WTC11 (cell line): ENCODE data around the gene METTL21A. TPM values are rescaled to one million over a fixed set of nuclear protein-coding genes. Genes with fewer than 3 reads are reported as not detected.

Source experiments
- ATAC-seq: fragments of 200-7000 bp; cut with Tn5 transposase; 2 replicates; pipeline ENCODE4 v1.10.0; 2021; ENCODE audit warnings: mild to moderate bottlenecking, moderate library complexity
- CTCF ChIA-PET: fragments of 300-600 bp; sonication (Branson Sonifier 250); formaldehyde crosslinking; loops from one replicate; lab custom pipeline; 2021; ENCODE audit warnings: antibody characterized with exemption; lab: Charles Lee
- POLR2A ChIA-PET: fragments of 350-600 bp; sonication (Branson Sonifier 250); formaldehyde crosslinking; loops from one replicate; lab custom pipeline; 2021; ENCODE audit warnings: antibody characterized with exemption; lab: Charles Lee
- DNase-seq: peaks from one replicate; pipeline ENCODE4 v3.0.0; 2021; ENCODE audit warnings: low spot score
- H3K27ac Mint-ChIP-seq: 2 replicates; pipeline ENCODE4 v1.8.0; 2021; ENCODE audit warnings: mixed read lengths
- H3K27me3 Mint-ChIP-seq: 2 replicates; pipeline ENCODE4 v1.8.0; 2021; ENCODE audit warnings: low read depth, mild to moderate bottlenecking, moderate library complexity, mixed read lengths
- H3K36me3 Mint-ChIP-seq: 2 replicates; pipeline ENCODE4 v1.8.0; 2021; ENCODE audit warnings: mixed read lengths
- H3K4me1 Mint-ChIP-seq: 2 replicates; pipeline ENCODE4 v1.8.0; 2022; ENCODE audit warnings: mixed read lengths
- H3K4me3 Mint-ChIP-seq: 2 replicates; pipeline ENCODE4 v1.8.0; 2021; ENCODE audit warnings: mild to moderate bottlenecking, moderate library complexity, mixed read lengths
- H3K9me3 Mint-ChIP-seq: 2 replicates; pipeline ENCODE4 v1.8.0; 2021; ENCODE audit warnings: mixed read lengths
- ATF3 ChIP-seq: sonication (generic); formaldehyde crosslinking; conservative IDR thresholded peaks from 2 replicates; pipeline ENCODE4 v1.8.1; 2022; ENCODE audit warnings: mild to moderate bottlenecking, missing genetic modification reagents
- ATF6 ChIP-seq: sonication (generic); formaldehyde crosslinking; IDR thresholded peaks from 2 replicates; pipeline ENCODE4 v1.8.1; 2023; ENCODE audit warnings: mild to moderate bottlenecking, missing genetic modification reagents
- CREM ChIP-seq: sonication (generic); formaldehyde crosslinking; IDR thresholded peaks from 2 replicates; pipeline ENCODE4 v1.8.1; 2022; ENCODE audit warnings: mild to moderate bottlenecking, missing genetic modification reagents, moderate library complexity
- CTCF ChIP-seq: fragments of 200-600 bp; IDR thresholded peaks from 2 replicates; pipeline ENCODE4 v1.8.0; 2022; ENCODE audit warnings: antibody characterized with exemption
- E2F1 ChIP-seq: sonication (generic); formaldehyde crosslinking; IDR thresholded peaks from 2 replicates; pipeline ENCODE4 v1.8.0; 2022; ENCODE audit warnings: mild to moderate bottlenecking, missing genetic modification reagents
- ELF4 ChIP-seq: sonication (generic); formaldehyde crosslinking; IDR thresholded peaks from 2 replicates; pipeline ENCODE4 v1.8.1; 2022; ENCODE audit warnings: low read depth, mild to moderate bottlenecking, moderate library complexity, missing genetic modification reagents
- EMX1 ChIP-seq: fragments of 250-450 bp; sonication (Bioruptor Pico); IDR thresholded peaks from 2 replicates; pipeline ENCODE4 v1.8.0; 2021; ENCODE audit warnings: mild to moderate bottlenecking
- ETV6 ChIP-seq: sonication (generic); formaldehyde crosslinking; IDR thresholded peaks from 2 replicates; pipeline ENCODE4 v1.8.1; 2022; ENCODE audit warnings: mild to moderate bottlenecking, missing genetic modification reagents
- FOXP1 ChIP-seq: sonication (generic); formaldehyde crosslinking; IDR thresholded peaks from 2 replicates; pipeline ENCODE4 v1.8.0; 2022; ENCODE audit warnings: missing genetic modification reagents, mild to moderate bottlenecking, moderate library complexity, borderline replicate concordance
- JUN ChIP-seq: sonication (generic); formaldehyde crosslinking; IDR thresholded peaks from 2 replicates; pipeline ENCODE4 v1.8.0; 2023; ENCODE audit warnings: mild to moderate bottlenecking, missing genetic modification reagents
- MAX ChIP-seq: sonication (generic); formaldehyde crosslinking; IDR thresholded peaks from 2 replicates; pipeline ENCODE4 v1.8.0; 2022; ENCODE audit warnings: mild to moderate bottlenecking, missing genetic modification reagents
- MXD4 ChIP-seq: fragments of 250-450 bp; sonication (Bioruptor Pico); IDR thresholded peaks from 2 replicates; pipeline ENCODE4 v1.8.0; 2021; ENCODE audit warnings: mild to moderate bottlenecking, moderate library complexity, borderline replicate concordance
- OVOL2 ChIP-seq: fragments of 250-450 bp; sonication (Bioruptor Pico); IDR thresholded peaks from 2 replicates; pipeline ENCODE4 v1.9.0; 2021; ENCODE audit warnings: mild to moderate bottlenecking, borderline replicate concordance
- RELA ChIP-seq: sonication (generic); formaldehyde crosslinking; IDR thresholded peaks from 2 replicates; pipeline ENCODE4 v1.8.1; 2022; ENCODE audit warnings: missing genetic modification reagents, mild to moderate bottlenecking, borderline replicate concordance
- SMAD3 ChIP-seq: sonication (generic); formaldehyde crosslinking; IDR thresholded peaks from 2 replicates; pipeline ENCODE4 v1.8.0; 2022; ENCODE audit warnings: missing genetic modification reagents, mild to moderate bottlenecking, borderline replicate concordance
- SOX15 ChIP-seq: fragments of 250-450 bp; sonication (Bioruptor Pico); IDR thresholded peaks from 2 replicates; pipeline ENCODE4 v1.9.0; 2021; ENCODE audit warnings: mild to moderate bottlenecking
- TP53 ChIP-seq: sonication (generic); formaldehyde crosslinking; IDR thresholded peaks from 2 replicates; pipeline ENCODE4 v1.8.1; 2023; ENCODE audit warnings: mild to moderate bottlenecking, missing genetic modification reagents
- USF1 ChIP-seq: sonication (generic); formaldehyde crosslinking; IDR thresholded peaks from 2 replicates; pipeline ENCODE4 v1.8.0; 2022; ENCODE audit warnings: mild to moderate bottlenecking, missing genetic modification reagents
- ZNF121 ChIP-seq: sonication (generic); formaldehyde crosslinking; IDR thresholded peaks from 2 replicates; pipeline ENCODE4 v1.8.0; 2023; ENCODE audit warnings: missing genetic modification reagents
- ZNF219 ChIP-seq: sonication (generic); formaldehyde crosslinking; IDR thresholded peaks from 2 replicates; pipeline ENCODE4 v1.8.0; 2023; ENCODE audit warnings: missing genetic modification reagents, mild to moderate bottlenecking, borderline replicate concordance
- ZNF317 ChIP-seq: sonication (generic); formaldehyde crosslinking; IDR thresholded peaks from 2 replicates; pipeline ENCODE4 v1.8.1; 2023; ENCODE audit warnings: low read depth, mild to moderate bottlenecking, moderate library complexity, missing genetic modification reagents, borderline replicate concordance
- ZNF512 ChIP-seq: sonication (generic); formaldehyde crosslinking; IDR thresholded peaks from 2 replicates; pipeline ENCODE4 v1.8.1; 2022; ENCODE audit warnings: missing genetic modification reagents, borderline replicate concordance
- ZNF671 ChIP-seq: fragments of 250-450 bp; sonication (Bioruptor Pico); IDR thresholded peaks from 2 replicates; pipeline ENCODE4 v1.8.0; 2021; ENCODE audit warnings: mild to moderate bottlenecking
- ZSCAN18 ChIP-seq: fragments of 250-450 bp; sonication (Bioruptor Pico); IDR thresholded peaks from 2 replicates; pipeline ENCODE4 v2.1.2; 2022; ENCODE audit warnings: mild to moderate bottlenecking, moderate library complexity
- total RNA-seq: library from RNA; stranded (reverse); gene quantifications from 3 replicates; pipeline ENCODE4 v1.2.3, GENCODE V29; 2021

Gene METTL21A
- total RNA-seq, 1 experiment from 2014 or later = 56.4 TPM

GRCh38 chr2:207600231-207600630 lies 25.0 kb downstream of the METTL21A start:
- POLR2A ChIA-PET = no interaction called here
- DNase-seq (no peak), ATAC-seq (no peak)
- Mint-ChIP-seq H3K9me3 (no peaks in the 10 kb centered on the region), H3K27me3 (no peaks in the 10 kb centered on the region), H3K4me1 (peaks cover 5% of the 10 kb centered on the region; the same call in 1 of the 2 replicates), H3K27ac (no peak overlapping the region)
- no peak for TF ChIP-seq OVOL2 (CRISPR knock-in tag)
- TF ChIP-seq USF1 (CRISPR knock-in tag) = no peak
- TF ChIP-seq ETV6 (CRISPR knock-in tag) = no peak
- no peak for TF ChIP-seq ZNF317
- no peak for TF ChIP-seq SMAD3
- TF ChIP-seq, all 79 proteins: peak for 0
- CTCF ChIA-PET = no interaction called here
- Mint-ChIP-seq H3K4me3 (no peak overlapping the region), H3K36me3 (peaks cover 12% of the 10 kb centered on the region; the same call in 1 of the 2 replicates)

- Mint-ChIP-seq H3K9me3 (no peaks in the 10 kb centered on the region), H3K36me3 (peaks cover 14% of the 10 kb centered on the region; the same call in 1 of the 2 replicates), H3K4me1 (peaks cover 5% of the 10 kb centered on the region; the same call in 1 of the 2 replicates), H3K4me3 (no peak overlapping the region), H3K27ac (no peak overlapping the region), H3K27me3 (no peaks in the 10 kb centered on the region)
- TF ChIP-seq ZNF671 (CRISPR knock-in tag) = no peak
- no peak for TF ChIP-seq ZSCAN18 (CRISPR knock-in tag)
- TF ChIP-seq ELF4 (CRISPR knock-in tag) = no peak
- DNase-seq = no peak
- ChIA-PET CTCF (interaction anchor here (1.1 kb wide), 1 partner anchor 92 kb away, joined by 3 read pairs; no protein-coding TSS in a partner anchor), POLR2A (no interaction called here)
- ATAC-seq = no peak
Observed at GRCh38 chr2:207599636-207600035, 25.6 kb downstream of the METTL21A start.

- Mint-ChIP-seq H3K4me3 (no peak overlapping the region), H3K27me3 (no peaks in the 10 kb centered on the region), H3K36me3 (peaks cover 53% of the 10 kb centered on the region), H3K4me1 (peaks cover 5% of the 10 kb centered on the region; the same call in 1 of the 2 replicates), H3K27ac (no peak overlapping the region), H3K9me3 (peaks cover 12% of the 10 kb centered on the region)
- POLR2A ChIA-PET = no interaction called here
- ATAC-seq = no peak
- TF ChIP-seq FOXP1 (no peak), MXD4 (CRISPR knock-in tag) (no peak), CREM (no peak), ZNF121 (no peak), ATF6 (CRISPR knock-in tag) (no peak), RELA (CRISPR knock-in tag) (no peak), E2F1 (CRISPR knock-in tag) (no peak), EMX1 (CRISPR knock-in tag) (no peak), MAX (CRISPR knock-in tag) (no peak), SMAD3 (no peak), TP53 (CRISPR knock-in tag) (no peak), ZNF219 (CRISPR knock-in tag) (no peak), JUN (CRISPR knock-in tag) (no peak), ZNF512 (CRISPR knock-in tag) (no peak), SOX15 (CRISPR knock-in tag) (no peak), CTCF (no peak), ATF3 (CRISPR knock-in tag) (no peak)
- CTCF ChIA-PET = no interaction called here
- no peak for DNase-seq
Observed at GRCh38 chr2:207594731-207595130, 30.5 kb downstream of the METTL21A start.
